HL-60 (cell line): ENCODE measurements around the gene TDRKH.

Source experiments
- DNase-seq, 2 experiments: peaks; one replicate each; pipeline ENCODE4 v3.0.0-alpha.2; 2010 to 2020; ENCODE audit warnings: low read depth in 1 of 2, low spot score in 1 of 2
- H3K27ac ChIP-seq: fragments of 250-450 bp; sonication (Bioruptor Pico); replicated peaks from 2 replicates; pipeline ENCODE4 v1.5.1; 2020; ENCODE audit warnings: mild to moderate bottlenecking, moderate library complexity
- H3K27me3 ChIP-seq: fragments of 250-450 bp; sonication (Bioruptor Pico); 2 replicates; pipeline ENCODE4 v1.5.1; 2021; ENCODE audit warnings: mild to moderate bottlenecking, moderate library complexity; ENCODE audit not compliant: insufficient read depth, poor library complexity, severe bottlenecking
- H3K4me3 ChIP-seq: replicated peaks from 2 replicates; pipeline ENCODE4 v1.5.1; 2011; ENCODE audit warnings: mild to moderate bottlenecking, control low read depth, low read length; ENCODE audit not compliant: insufficient read depth
- GABPA ChIP-seq: IDR thresholded peaks from 2 replicates; pipeline ENCODE4 v1.6.1; 2012; ENCODE audit warnings: low read depth
- POLR2AphosphoS5 ChIP-seq: IDR thresholded peaks from 2 replicates; pipeline ENCODE4 v1.6.1; 2012; ENCODE audit warnings: low read depth
- SPI1 ChIP-seq: IDR thresholded peaks from 2 replicates; pipeline ENCODE4 v1.6.1; 2012; ENCODE audit warnings: low read depth, mild to moderate bottlenecking, borderline replicate concordance
- TF ChIP-seq, protein P1 (sequence below): IDR thresholded peaks from one replicate; pipeline ENCODE4 v1.5.1; 2011; ENCODE audit warnings: low read length, control low read depth, inconsistent platforms; ENCODE audit not compliant: insufficient read depth
- TF ChIP-seq, protein P2 (sequence below): IDR thresholded peaks from 2 replicates; pipeline ENCODE4 v1.6.1; 2012; ENCODE audit warnings: low read depth; ENCODE audit not compliant: insufficient replicate concordance

TDRKH gene

DNA sequence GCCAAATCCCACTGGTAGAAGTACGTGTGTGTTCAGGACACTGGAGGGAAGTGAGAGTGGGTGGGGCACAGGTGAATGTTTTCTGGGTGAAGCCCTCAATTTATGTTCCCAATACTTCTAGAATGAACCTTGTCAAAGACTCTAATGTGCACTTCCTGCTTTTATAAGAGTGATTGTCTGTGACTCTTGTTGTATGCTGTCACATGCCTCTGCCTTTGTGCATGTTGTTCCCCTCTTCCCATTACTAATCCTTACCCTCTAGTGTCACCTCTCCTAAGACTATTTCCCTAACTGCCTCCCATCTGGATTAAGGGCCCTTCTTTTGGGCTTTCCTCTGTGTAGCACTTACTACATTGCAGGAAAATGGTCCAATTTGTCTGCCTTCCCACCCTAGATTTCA lies 17.5 kb upstream of the TDRKH start:
- Histone ChIP-seq H3K27ac (no peak overlapping the region), H3K27me3 (peaks cover 2% of the 10 kb centered on the region), H3K4me3 (no peak overlapping the region)
- no peak for DNase-seq
- no peak for TF ChIP-seq POLR2AphosphoS5
- TF ChIP-seq, protein P1, sequence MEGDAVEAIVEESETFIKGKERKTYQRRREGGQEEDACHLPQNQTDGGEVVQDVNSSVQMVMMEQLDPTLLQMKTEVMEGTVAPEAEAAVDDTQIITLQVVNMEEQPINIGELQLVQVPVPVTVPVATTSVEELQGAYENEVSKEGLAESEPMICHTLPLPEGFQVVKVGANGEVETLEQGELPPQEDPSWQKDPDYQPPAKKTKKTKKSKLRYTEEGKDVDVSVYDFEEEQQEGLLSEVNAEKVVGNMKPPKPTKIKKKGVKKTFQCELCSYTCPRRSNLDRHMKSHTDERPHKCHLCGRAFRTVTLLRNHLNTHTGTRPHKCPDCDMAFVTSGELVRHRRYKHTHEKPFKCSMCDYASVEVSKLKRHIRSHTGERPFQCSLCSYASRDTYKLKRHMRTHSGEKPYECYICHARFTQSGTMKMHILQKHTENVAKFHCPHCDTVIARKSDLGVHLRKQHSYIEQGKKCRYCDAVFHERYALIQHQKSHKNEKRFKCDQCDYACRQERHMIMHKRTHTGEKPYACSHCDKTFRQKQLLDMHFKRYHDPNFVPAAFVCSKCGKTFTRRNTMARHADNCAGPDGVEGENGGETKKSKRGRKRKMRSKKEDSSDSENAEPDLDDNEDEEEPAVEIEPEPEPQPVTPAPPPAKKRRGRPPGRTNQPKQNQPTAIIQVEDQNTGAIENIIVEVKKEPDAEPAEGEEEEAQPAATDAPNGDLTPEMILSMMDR, result no peak
- TF ChIP-seq, protein P2, sequence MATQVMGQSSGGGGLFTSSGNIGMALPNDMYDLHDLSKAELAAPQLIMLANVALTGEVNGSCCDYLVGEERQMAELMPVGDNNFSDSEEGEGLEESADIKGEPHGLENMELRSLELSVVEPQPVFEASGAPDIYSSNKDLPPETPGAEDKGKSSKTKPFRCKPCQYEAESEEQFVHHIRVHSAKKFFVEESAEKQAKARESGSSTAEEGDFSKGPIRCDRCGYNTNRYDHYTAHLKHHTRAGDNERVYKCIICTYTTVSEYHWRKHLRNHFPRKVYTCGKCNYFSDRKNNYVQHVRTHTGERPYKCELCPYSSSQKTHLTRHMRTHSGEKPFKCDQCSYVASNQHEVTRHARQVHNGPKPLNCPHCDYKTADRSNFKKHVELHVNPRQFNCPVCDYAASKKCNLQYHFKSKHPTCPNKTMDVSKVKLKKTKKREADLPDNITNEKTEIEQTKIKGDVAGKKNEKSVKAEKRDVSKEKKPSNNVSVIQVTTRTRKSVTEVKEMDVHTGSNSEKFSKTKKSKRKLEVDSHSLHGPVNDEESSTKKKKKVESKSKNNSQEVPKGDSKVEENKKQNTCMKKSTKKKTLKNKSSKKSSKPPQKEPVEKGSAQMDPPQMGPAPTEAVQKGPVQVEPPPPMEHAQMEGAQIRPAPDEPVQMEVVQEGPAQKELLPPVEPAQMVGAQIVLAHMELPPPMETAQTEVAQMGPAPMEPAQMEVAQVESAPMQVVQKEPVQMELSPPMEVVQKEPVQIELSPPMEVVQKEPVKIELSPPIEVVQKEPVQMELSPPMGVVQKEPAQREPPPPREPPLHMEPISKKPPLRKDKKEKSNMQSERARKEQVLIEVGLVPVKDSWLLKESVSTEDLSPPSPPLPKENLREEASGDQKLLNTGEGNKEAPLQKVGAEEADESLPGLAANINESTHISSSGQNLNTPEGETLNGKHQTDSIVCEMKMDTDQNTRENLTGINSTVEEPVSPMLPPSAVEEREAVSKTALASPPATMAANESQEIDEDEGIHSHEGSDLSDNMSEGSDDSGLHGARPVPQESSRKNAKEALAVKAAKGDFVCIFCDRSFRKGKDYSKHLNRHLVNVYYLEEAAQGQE, result no peak
- TF ChIP-seq SPI1, result no peak
- no peak for TF ChIP-seq GABPA

GRCh38 chr1:151807131-151807530 lies 16.8 kb upstream of the TDRKH start:
- TF ChIP-seq, protein P1, result no peak
- TF ChIP-seq, protein P2, result no peak
- TF ChIP-seq SPI1 (no peak), GABPA (no peak)
- Histone ChIP-seq H3K4me3 (no peak overlapping the region), H3K27me3 (peaks cover 5% of the 10 kb centered on the region), H3K27ac (no peak overlapping the region)
- DNase-seq, result no peak

- no peak overlapping the region for H3K27ac ChIP-seq
- no peak for DNase-seq
- no peak for TF ChIP-seq SPI1
- TF ChIP-seq, protein P2, result no peak
- no peak for TF ChIP-seq POLR2AphosphoS5
- TF ChIP-seq, protein P1, result no peak
- no peak for TF ChIP-seq GABPA
Observed at GRCh38 chr1:151806170-151806569, 15.9 kb upstream of the TDRKH start.

More at GRCh38 chr1:151806170-151806569, 15.9 kb upstream of the TDRKH start:
- Histone ChIP-seq H3K27me3 (peaks cover 5% of the 10 kb centered on the region), H3K4me3 (no peak overlapping the region)
